Liver (tissue), 9 donors: ENCODE data around the gene SLC2A10. TPM values are rescaled to one million over a fixed set of nuclear protein-coding genes. Genes with fewer than 3 reads are reported as not detected.

Experiments
- DNase-seq: peaks from one replicate; pipeline ENCODE4 v3.0.0-alpha.2; 2017; ENCODE audit warnings: low spot score
- H3K27ac ChIP-seq, 2 donors: one replicate each; pipeline ENCODE4 v1.7.0; 2013; ENCODE audit warnings: inconsistent platforms in 2 of 2, low read length in 2 of 2, control low read depth in 1 of 2, low read depth in 1 of 2, mild to moderate bottlenecking in 1 of 2
- H3K27me3 ChIP-seq, 4 donors: one replicate each; pipeline versions ENCODE4 v1.6.1 to v1.7.0; 2013; ENCODE audit warnings: low read length in 3 of 4, inconsistent platforms in 1 of 4, mild to moderate bottlenecking in 1 of 4, moderate library complexity in 1 of 4; ENCODE audit not compliant: control insufficient read depth in 4 of 4, insufficient read depth in 4 of 4
- H3K36me3 ChIP-seq, 4 donors: one replicate each; pipeline versions ENCODE4 v1.6.1 to v1.7.0; 2013; ENCODE audit warnings: low read length in 3 of 4, mild to moderate bottlenecking in 3 of 4, low read depth in 1 of 4, moderate library complexity in 1 of 4; ENCODE audit not compliant: control insufficient read depth in 4 of 4, insufficient read depth in 3 of 4
- H3K4me1 ChIP-seq, 4 donors: one replicate each; pipeline versions ENCODE4 v1.6.1 to v1.7.0; 2013; ENCODE audit warnings: low read length in 3 of 4, mild to moderate bottlenecking in 3 of 4, moderate library complexity in 1 of 4; ENCODE audit not compliant: control insufficient read depth in 4 of 4, insufficient read depth in 4 of 4
- H3K4me3 ChIP-seq, 3 donors: one replicate each; pipeline versions ENCODE4 v1.6.1 to v1.7.0; 2013; ENCODE audit warnings: low read length in 3 of 3, control low read depth in 1 of 3, low read depth in 1 of 3, mild to moderate bottlenecking in 1 of 3
- H3K9ac ChIP-seq, 2 donors: one replicate each; pipeline ENCODE4 v1.7.0; 2013; ENCODE audit warnings: low read length in 2 of 2, mild to moderate bottlenecking in 2 of 2, moderate library complexity in 2 of 2, control low read depth in 1 of 2, low read depth in 1 of 2
- H3K9me3 ChIP-seq, 4 donors: one replicate each; pipeline versions ENCODE4 v1.6.1 to v1.7.0; 2013; ENCODE audit warnings: low read length in 3 of 4; ENCODE audit not compliant: control insufficient read depth in 4 of 4
- EGR1 ChIP-seq, 2 donors: IDR thresholded peaks; 2 replicates each; pipeline ENCODE4 v1.6.1; 2016 to 2018; ENCODE audit warnings: antibody characterized with exemption in 2 of 2, low read depth in 2 of 2
- FOXA1 ChIP-seq: IDR thresholded peaks from 2 replicates; pipeline ENCODE4 v1.6.1; 2016; ENCODE audit warnings: antibody characterized with exemption
- FOXA2 ChIP-seq: IDR thresholded peaks from 2 replicates; pipeline ENCODE4 v1.6.1; 2016; ENCODE audit warnings: antibody characterized with exemption
- GABPA ChIP-seq, 2 donors: IDR thresholded peaks in 1 of 2; conservative IDR thresholded peaks in 1 of 2; 2 replicates each; pipeline ENCODE4 v1.6.1; 2016; ENCODE audit warnings: antibody characterized with exemption in 2 of 2, mild to moderate bottlenecking in 1 of 2, moderate library complexity in 1 of 2
- HNF4A ChIP-seq, 2 donors: conservative IDR thresholded peaks; 2 replicates each; pipeline ENCODE4 v1.6.1; 2016; ENCODE audit warnings: antibody characterized with exemption in 2 of 2, mild to moderate bottlenecking in 2 of 2
- HNF4G ChIP-seq: IDR thresholded peaks from 2 replicates; pipeline ENCODE4 v1.6.1; 2016; ENCODE audit warnings: antibody characterized with exemption
- JUND ChIP-seq, 2 donors: IDR thresholded peaks; 2 replicates each; pipeline ENCODE4 v1.6.1; 2016; ENCODE audit warnings: antibody characterized with exemption in 2 of 2
- NR2F2 ChIP-seq: IDR thresholded peaks from 2 replicates; pipeline ENCODE4 v1.6.1; 2016; ENCODE audit warnings: antibody characterized with exemption
- RAD21 ChIP-seq, 2 donors: IDR thresholded peaks; 2 replicates each; pipeline ENCODE4 v1.6.1; 2016; ENCODE audit warnings: antibody characterized with exemption in 2 of 2, mild to moderate bottlenecking in 2 of 2
- RXRA ChIP-seq, 2 donors: IDR thresholded peaks; 2 replicates each; pipeline ENCODE4 v1.6.1; 2017 to 2018; ENCODE audit warnings: antibody characterized with exemption in 2 of 2, mild to moderate bottlenecking in 1 of 2
- SP1 ChIP-seq: IDR thresholded peaks from 2 replicates; pipeline ENCODE4 v1.6.1; 2018; ENCODE audit warnings: antibody characterized with exemption, mild to moderate bottlenecking
- YY1 ChIP-seq: IDR thresholded peaks from 2 replicates; pipeline ENCODE4 v1.6.1; 2016; ENCODE audit warnings: antibody characterized with exemption, mild to moderate bottlenecking
- WGBS: extraction: QIAGEN DNeasy Blood & Tissue Kit; methylation state at CpG from one replicate; pipeline ENCODE4 v1.1.7; 2013; 5-methylcytosine and 5-hydroxymethylcytosine counted together
- polyA plus RNA-seq, 2 donors: library from polyadenylated mRNA; stranded (reverse) in 1 of 2; unstranded in 1 of 2; fragments of 200-250 nt in 1 of 2; fragments of >200 nt in 1 of 2; fragmentation: Nextera tagmentation in 1 of 2; extraction: Ambion mirVana in 1 of 2; gene quantifications; one replicate each; pipeline versions ENCODE4 v1.2.1 to v1.2.3, GENCODE V29; 2013 to 2015
- total RNA-seq, 2 donors: library from RNA; depleted of rRNA; stranded (reverse); fragments of >200 nt; gene quantifications; one replicate each; pipeline ENCODE4 v1.2.3, GENCODE V29; 2014
- TF ChIP-seq, protein P1 (sequence below): IDR thresholded peaks from 2 replicates; pipeline ENCODE4 v1.6.1; 2016; ENCODE audit warnings: antibody characterized with exemption
- TF ChIP-seq, protein P2 (sequence below): IDR thresholded peaks from 2 replicates; pipeline ENCODE4 v1.6.1; 2016; ENCODE audit warnings: antibody characterized with exemption
- TF ChIP-seq, protein P3 (sequence below): fragments of 150-350 bp; IDR thresholded peaks from 2 replicates; pipeline ENCODE4 v1.5.1; 2017; ENCODE audit warnings: improper control_type of control experiment, low read depth, low read length; ENCODE audit not compliant: missing input control
- TF ChIP-seq, protein P4 (sequence below): IDR thresholded peaks from 2 replicates; pipeline ENCODE4 v1.6.1; 2016; ENCODE audit warnings: antibody characterized with exemption, mild to moderate bottlenecking
- donor health status: healthy.
- donor health status: healthy.
- donor health status: healthy.
- donor health status: healthy.
- donor health status: healthy.

SLC2A10 gene
- total and polyA plus RNA-seq, 4 donors: 8.0 to 79.7 (median 26.7) TPM

DNA sequence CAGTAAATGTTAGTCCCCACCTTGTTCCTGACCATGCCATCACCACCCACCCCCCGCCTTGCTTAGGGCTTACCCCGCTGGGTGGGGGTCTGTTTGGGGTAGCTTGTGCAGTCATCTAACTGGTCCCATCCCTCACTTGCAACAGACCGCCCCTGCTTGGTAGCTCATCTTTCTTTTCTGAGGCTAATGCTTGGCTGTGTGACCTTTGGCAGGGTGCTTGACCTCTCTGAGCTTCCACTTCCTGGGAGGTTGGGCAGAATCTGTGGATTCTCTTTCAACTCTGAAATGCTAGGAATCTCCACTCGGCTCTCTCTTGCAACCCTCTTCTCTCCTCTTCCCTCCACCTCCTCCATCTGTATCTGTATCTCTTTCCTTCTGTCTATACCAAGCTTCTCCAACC lies 70.4 kb downstream of the SLC2A10 start (continued):
- TF ChIP-seq RXRA (IDR thresholded peaks at IDR 0.05) (no peak), NR2F2 (no peak), EGR1 (IDR thresholded peaks at IDR 0.05; ENCODE audit: low read depth in 2 of 2) (no peak), GABPA (IDR thresholded peaks at IDR 0.05 in 1 of 2, conservative IDR thresholded peaks at IDR 0.05 in 1 of 2) (no peak), HNF4A (conservative IDR thresholded peaks at IDR 0.05) (no peak), FOXA1 (no peak), FOXA2 (no peak)
- TF ChIP-seq, protein P1, sequence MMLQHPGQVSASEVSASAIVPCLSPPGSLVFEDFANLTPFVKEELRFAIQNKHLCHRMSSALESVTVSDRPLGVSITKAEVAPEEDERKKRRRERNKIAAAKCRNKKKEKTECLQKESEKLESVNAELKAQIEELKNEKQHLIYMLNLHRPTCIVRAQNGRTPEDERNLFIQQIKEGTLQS: no peak

DNA sequence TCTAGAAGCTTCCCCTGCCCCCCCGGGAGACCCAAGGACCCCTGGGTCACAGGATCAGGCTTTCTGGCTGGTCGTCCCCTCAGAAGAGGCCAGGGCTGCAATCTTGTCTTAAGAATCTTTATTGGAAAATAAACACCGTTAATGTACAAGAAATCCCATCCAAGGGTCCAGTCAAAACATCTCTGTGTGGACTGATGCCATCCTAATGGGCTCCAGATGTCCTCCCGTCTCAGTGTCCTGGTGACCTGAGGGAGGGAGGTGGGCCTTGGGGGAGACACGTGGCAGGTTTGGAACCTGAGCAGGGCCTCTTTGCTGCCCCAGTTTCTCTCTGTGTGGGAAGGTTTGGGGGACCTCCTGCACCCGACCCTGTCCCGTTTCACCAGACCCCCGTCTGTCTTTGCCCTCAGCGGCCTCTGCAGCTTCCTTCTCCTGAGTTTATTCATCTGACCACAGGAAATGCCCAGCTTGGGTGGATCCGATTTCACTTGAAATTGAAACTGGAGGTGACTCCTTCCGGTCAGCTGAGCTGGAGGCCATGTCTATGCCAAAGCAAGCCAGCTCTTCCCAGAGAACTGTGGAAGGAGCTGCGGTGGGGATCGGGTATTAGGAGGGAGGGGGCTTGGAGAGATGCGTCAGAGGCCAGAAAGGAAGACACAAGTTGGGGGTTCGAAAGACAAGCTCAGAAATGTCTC lies 75.1 kb downstream of the SLC2A10 start:
- TF ChIP-seq SP1 (no peak), RAD21 (IDR thresholded peaks at IDR 0.05) (no peak), FOXA1 (no peak), JUND (IDR thresholded peaks at IDR 0.05) (no peak), GABPA (IDR thresholded peaks at IDR 0.05 in 1 of 2, conservative IDR thresholded peaks at IDR 0.05 in 1 of 2) (no peak), HNF4G (no peak), FOXA2 (no peak), YY1 (no peak), RXRA (IDR thresholded peaks at IDR 0.05) (no peak), NR2F2 (no peak), EGR1 (IDR thresholded peaks at IDR 0.05; ENCODE audit: low read depth in 2 of 2) (no peak)
- TF ChIP-seq, protein P2, sequence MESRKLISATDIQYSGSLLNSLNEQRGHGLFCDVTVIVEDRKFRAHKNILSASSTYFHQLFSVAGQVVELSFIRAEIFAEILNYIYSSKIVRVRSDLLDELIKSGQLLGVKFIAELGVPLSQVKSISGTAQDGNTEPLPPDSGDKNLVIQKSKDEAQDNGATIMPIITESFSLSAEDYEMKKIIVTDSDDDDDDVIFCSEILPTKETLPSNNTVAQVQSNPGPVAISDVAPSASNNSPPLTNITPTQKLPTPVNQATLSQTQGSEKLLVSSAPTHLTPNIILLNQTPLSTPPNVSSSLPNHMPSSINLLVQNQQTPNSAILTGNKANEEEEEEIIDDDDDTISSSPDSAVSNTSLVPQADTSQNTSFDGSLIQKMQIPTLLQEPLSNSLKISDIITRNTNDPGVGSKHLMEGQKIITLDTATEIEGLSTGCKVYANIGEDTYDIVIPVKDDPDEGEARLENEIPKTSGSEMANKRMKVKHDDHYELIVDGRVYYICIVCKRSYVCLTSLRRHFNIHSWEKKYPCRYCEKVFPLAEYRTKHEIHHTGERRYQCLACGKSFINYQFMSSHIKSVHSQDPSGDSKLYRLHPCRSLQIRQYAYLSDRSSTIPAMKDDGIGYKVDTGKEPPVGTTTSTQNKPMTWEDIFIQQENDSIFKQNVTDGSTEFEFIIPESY: no peak
- TF ChIP-seq, protein P3, sequence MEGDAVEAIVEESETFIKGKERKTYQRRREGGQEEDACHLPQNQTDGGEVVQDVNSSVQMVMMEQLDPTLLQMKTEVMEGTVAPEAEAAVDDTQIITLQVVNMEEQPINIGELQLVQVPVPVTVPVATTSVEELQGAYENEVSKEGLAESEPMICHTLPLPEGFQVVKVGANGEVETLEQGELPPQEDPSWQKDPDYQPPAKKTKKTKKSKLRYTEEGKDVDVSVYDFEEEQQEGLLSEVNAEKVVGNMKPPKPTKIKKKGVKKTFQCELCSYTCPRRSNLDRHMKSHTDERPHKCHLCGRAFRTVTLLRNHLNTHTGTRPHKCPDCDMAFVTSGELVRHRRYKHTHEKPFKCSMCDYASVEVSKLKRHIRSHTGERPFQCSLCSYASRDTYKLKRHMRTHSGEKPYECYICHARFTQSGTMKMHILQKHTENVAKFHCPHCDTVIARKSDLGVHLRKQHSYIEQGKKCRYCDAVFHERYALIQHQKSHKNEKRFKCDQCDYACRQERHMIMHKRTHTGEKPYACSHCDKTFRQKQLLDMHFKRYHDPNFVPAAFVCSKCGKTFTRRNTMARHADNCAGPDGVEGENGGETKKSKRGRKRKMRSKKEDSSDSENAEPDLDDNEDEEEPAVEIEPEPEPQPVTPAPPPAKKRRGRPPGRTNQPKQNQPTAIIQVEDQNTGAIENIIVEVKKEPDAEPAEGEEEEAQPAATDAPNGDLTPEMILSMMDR: no peak
- TF ChIP-seq, protein P1: no peak
- TF ChIP-seq, protein P4, sequence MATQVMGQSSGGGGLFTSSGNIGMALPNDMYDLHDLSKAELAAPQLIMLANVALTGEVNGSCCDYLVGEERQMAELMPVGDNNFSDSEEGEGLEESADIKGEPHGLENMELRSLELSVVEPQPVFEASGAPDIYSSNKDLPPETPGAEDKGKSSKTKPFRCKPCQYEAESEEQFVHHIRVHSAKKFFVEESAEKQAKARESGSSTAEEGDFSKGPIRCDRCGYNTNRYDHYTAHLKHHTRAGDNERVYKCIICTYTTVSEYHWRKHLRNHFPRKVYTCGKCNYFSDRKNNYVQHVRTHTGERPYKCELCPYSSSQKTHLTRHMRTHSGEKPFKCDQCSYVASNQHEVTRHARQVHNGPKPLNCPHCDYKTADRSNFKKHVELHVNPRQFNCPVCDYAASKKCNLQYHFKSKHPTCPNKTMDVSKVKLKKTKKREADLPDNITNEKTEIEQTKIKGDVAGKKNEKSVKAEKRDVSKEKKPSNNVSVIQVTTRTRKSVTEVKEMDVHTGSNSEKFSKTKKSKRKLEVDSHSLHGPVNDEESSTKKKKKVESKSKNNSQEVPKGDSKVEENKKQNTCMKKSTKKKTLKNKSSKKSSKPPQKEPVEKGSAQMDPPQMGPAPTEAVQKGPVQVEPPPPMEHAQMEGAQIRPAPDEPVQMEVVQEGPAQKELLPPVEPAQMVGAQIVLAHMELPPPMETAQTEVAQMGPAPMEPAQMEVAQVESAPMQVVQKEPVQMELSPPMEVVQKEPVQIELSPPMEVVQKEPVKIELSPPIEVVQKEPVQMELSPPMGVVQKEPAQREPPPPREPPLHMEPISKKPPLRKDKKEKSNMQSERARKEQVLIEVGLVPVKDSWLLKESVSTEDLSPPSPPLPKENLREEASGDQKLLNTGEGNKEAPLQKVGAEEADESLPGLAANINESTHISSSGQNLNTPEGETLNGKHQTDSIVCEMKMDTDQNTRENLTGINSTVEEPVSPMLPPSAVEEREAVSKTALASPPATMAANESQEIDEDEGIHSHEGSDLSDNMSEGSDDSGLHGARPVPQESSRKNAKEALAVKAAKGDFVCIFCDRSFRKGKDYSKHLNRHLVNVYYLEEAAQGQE: no peak
- H3K4me3 ChIP-seq: no peak overlapping the region
- DNase-seq: no peak
- no peaks in the 10 kb centered on the region for H3K4me1 ChIP-seq
- H3K9ac ChIP-seq: no peak overlapping the region
- no peaks in the 10 kb centered on the region for H3K27me3 ChIP-seq
- 70% methylated on average over 15 of the region's 15 CpGs for WGBS
- H3K27ac ChIP-seq: no peak overlapping the region
- H3K36me3 ChIP-seq: no peaks in the 10 kb centered on the region
- H3K9me3 ChIP-seq: no peaks in the 10 kb centered on the region

Other genes starting within 250 kb of the SLC2A10 start
- 1 to 10 TPM; 1.4 to 3.3 TPM for gene ZNF334, start 196.1 kb upstream of the SLC2A10 start, total RNA-seq
- 1 to 10 TPM in 1 of 2 donors, under 1 TPM in 1; 0.65 to 1.0 TPM for gene ZNF334, start 196.1 kb upstream of the SLC2A10 start, polyA plus RNA-seq
- gene OCSTAMP, start 159.0 kb upstream of the SLC2A10 start, total RNA-seq: not detected
- gene OCSTAMP, start 159.0 kb upstream of the SLC2A10 start, polyA plus RNA-seq: not detected
- 10 to 100 TPM in 1 of 2 donors, 1 to 10 TPM in 1; 1.5 to 10.7 TPM for gene SLC13A3, start 58.2 kb upstream of the SLC2A10 start, total RNA-seq
- 1 to 10 TPM; 7.9 to 8.8 TPM for gene SLC13A3, start 58.2 kb upstream of the SLC2A10 start, polyA plus RNA-seq
- 10 to 100 TPM in 1 of 2 donors, 1 to 10 TPM in 1; 7.9 to 12.8 TPM for gene TP53RK, start 20.2 kb upstream of the SLC2A10 start, total RNA-seq
- gene TP53RK, start 20.2 kb upstream of the SLC2A10 start, polyA plus RNA-seq: 1 to 10 TPM; 4.7 to 5.7 TPM
- under 1 TPM; 0.17 to 0.23 TPM for gene EYA2, start 185.2 kb downstream of the SLC2A10 start, total RNA-seq
- under 1 TPM in 1 of 2 donors, not detected in 1; 0.54 TPM for gene EYA2, start 185.2 kb downstream of the SLC2A10 start, polyA plus RNA-seq